Endometrial microvascular endothelial cells (primary cell): ENCODE results near the gene MAP2K3. TPM values are rescaled to one million over a fixed set of nuclear protein-coding genes. Genes with fewer than 3 reads are reported as not detected.

Source experiments
- in situ Hi-C: cut with HindIII; loops from 2 replicates; pipeline ENCODE4 v1.10.0; 2017; ENCODE audit warnings: low sequenced_read_pairs, low pct_unique_long_range_greater_than_20kb; ENCODE audit errors: inconsistent ontology term
- total RNA-seq: library from RNA; depleted of rRNA; stranded (reverse); fragments of >200 nt; gene quantifications from one replicate; pipeline ENCODE4 v1.2.3, GENCODE V29; 2015; ENCODE audit errors: inconsistent ontology term

Gene MAP2K3
- total RNA-seq, 1 donor from 2014 or later: 32.3 TPM

GRCh38 chr17:21278450-21279197 lies 5.9 kb upstream of the MAP2K3 start:
- in situ Hi-C loops: no loop called here

- in situ Hi-C loops: no loop called here
These were observed 5.3 kb upstream of the MAP2K3 start for GRCh38 chr17:21279198-21279535.

GRCh38 chr17:21279582-21279981 lies 4.9 kb upstream of the MAP2K3 start:
- in situ Hi-C loops: no loop called here

- in situ Hi-C loops: no loop called here
These were observed 4.4 kb upstream of the MAP2K3 start for GRCh38 chr17:21280081-21280518.

- in situ Hi-C loops: no loop called here
These were observed 2.3 kb upstream of the MAP2K3 start for GRCh38 chr17:21282231-21282630.

GRCh38 chr17:21282850-21283249 lies 1.7 kb upstream of the MAP2K3 start:
- in situ Hi-C loops: no loop called here

- in situ Hi-C loops: no loop called here
These were observed 811 bp upstream of the MAP2K3 start for GRCh38 chr17:21283482-21284318.

- in situ Hi-C loops: no loop called here
These were observed 904 bp downstream of the MAP2K3 start for GRCh38 chr17:21285164-21286065.

- in situ Hi-C loops: no loop called here
These were observed 1.7 kb downstream of the MAP2K3 start for GRCh38 chr17:21286066-21286770.

GRCh38 chr17:21286909-21287702 lies 2.6 kb downstream of the MAP2K3 start:
- in situ Hi-C loops: no loop called here

GRCh38 chr17:21287703-21288449 lies 3.4 kb downstream of the MAP2K3 start:
- in situ Hi-C loops: no loop called here

GRCh38 chr17:21288571-21289017 lies 4.1 kb downstream of the MAP2K3 start:
- in situ Hi-C loops: no loop called here

- in situ Hi-C loops: no loop called here
These were observed 4.8 kb downstream of the MAP2K3 start for GRCh38 chr17:21289175-21289901.

GRCh38 chr17:21289902-21290571 lies 5.5 kb downstream of the MAP2K3 start:
- in situ Hi-C loops: no loop called here

- in situ Hi-C loops: no loop called here
These were observed 6.8 kb downstream of the MAP2K3 start for GRCh38 chr17:21291357-21291756.

GRCh38 chr17:21291862-21292261 lies 7.4 kb downstream of the MAP2K3 start:
- in situ Hi-C loops: no loop called here
